ENCODE measurements around the gene IPO8.

IPO8 gene

GRCh38 chr12:30617346-30618016 lies 78.2 kb downstream of the IPO8 start:
- Histone ChIP-seq H2AFZ (ENCODE audit: low read length) (no peak overlapping the region), H4K20me1 (ENCODE audit: insufficient read depth, low read length, poor library complexity, severe bottlenecking) (no peaks in the 10 kb centered on the region), H3K4me1 (ENCODE audit: insufficient read depth, low read length, poor library complexity, severe bottlenecking) (no peaks in the 10 kb centered on the region), H3K4me3 (ENCODE audit: low read length, poor library complexity, severe bottlenecking) (no peak overlapping the region), H3K9ac (ENCODE audit: low read depth, low read length, poor library complexity, severe bottlenecking) (no peak overlapping the region), H3K9me3 (ENCODE audit: insufficient read depth, low read depth, low read length) (no peaks in the 10 kb centered on the region), H3K79me2 (ENCODE audit: insufficient read depth, low read length) (no peaks in the 10 kb centered on the region), H3F3A (ENCODE audit: low read depth) (no peaks in the 10 kb centered on the region), H3K4me2 (ENCODE audit: low read depth, low read length, poor library complexity, severe bottlenecking) (no peak overlapping the region), H3K27me3 (ENCODE audit: insufficient read depth, low read length, poor library complexity, severe bottlenecking) (no peaks in the 10 kb centered on the region), H3K9me2 (replicated peaks; ENCODE audit: low read depth, low read length) (no peaks in the 10 kb centered on the region), H3K36me3 (ENCODE audit: insufficient read depth, low read length) (no peaks in the 10 kb centered on the region)
- TF ChIP-seq CTCF (conservative IDR thresholded peaks at IDR 0.05; ENCODE audit: low read length) (no peak), EZH2phosphoT487 (IDR thresholded peaks at IDR 0.05; ENCODE audit: borderline replicate concordance) (no peak)

GRCh38 chr12:30614031-30614430 lies 81.6 kb downstream of the IPO8 start:
- Histone ChIP-seq H3K9me2 (replicated peaks; ENCODE audit: low read depth, low read length) (no peaks in the 10 kb centered on the region), H3K9me3 (ENCODE audit: insufficient read depth, low read depth, low read length) (no peaks in the 10 kb centered on the region), H3K4me3 (ENCODE audit: low read length, poor library complexity, severe bottlenecking) (no peak overlapping the region), H3K36me3 (ENCODE audit: insufficient read depth, low read length) (no peaks in the 10 kb centered on the region), H3K79me2 (ENCODE audit: insufficient read depth, low read length) (no peaks in the 10 kb centered on the region), H3K27me3 (ENCODE audit: insufficient read depth, low read length, poor library complexity, severe bottlenecking) (no peaks in the 10 kb centered on the region), H4K20me1 (ENCODE audit: insufficient read depth, low read length, poor library complexity, severe bottlenecking) (no peaks in the 10 kb centered on the region), H2AFZ (ENCODE audit: low read length) (no peak overlapping the region), H3F3A (ENCODE audit: low read depth) (no peaks in the 10 kb centered on the region), H3K4me2 (ENCODE audit: low read depth, low read length, poor library complexity, severe bottlenecking) (no peak overlapping the region), H3K9ac (ENCODE audit: low read depth, low read length, poor library complexity, severe bottlenecking) (no peak overlapping the region), H3K4me1 (ENCODE audit: insufficient read depth, low read length, poor library complexity, severe bottlenecking) (no peaks in the 10 kb centered on the region)
- no peak for TF ChIP-seq EZH2phosphoT487 (IDR thresholded peaks at IDR 0.05; ENCODE audit: borderline replicate concordance)
- TF ChIP-seq CTCF (conservative IDR thresholded peaks at IDR 0.05; ENCODE audit: low read length): no peak

- TF ChIP-seq EZH2phosphoT487 (IDR thresholded peaks at IDR 0.05; ENCODE audit: borderline replicate concordance): no peak
- TF ChIP-seq CTCF (conservative IDR thresholded peaks at IDR 0.05; ENCODE audit: low read length): no peak
- H3K9me2 ChIP-seq (replicated peaks; ENCODE audit: low read depth, low read length): no peaks in the 10 kb centered on the region
- no peaks in the 10 kb centered on the region for H3K36me3 ChIP-seq (ENCODE audit: insufficient read depth, low read length)
- H2AFZ ChIP-seq (ENCODE audit: low read length): no peak overlapping the region
- H4K20me1 ChIP-seq (ENCODE audit: insufficient read depth, low read length, poor library complexity, severe bottlenecking): no peaks in the 10 kb centered on the region
- no peaks in the 10 kb centered on the region for H3K79me2 ChIP-seq (ENCODE audit: insufficient read depth, low read length)
- no peaks in the 10 kb centered on the region for H3K9me3 ChIP-seq (ENCODE audit: insufficient read depth, low read depth, low read length)
- no peaks in the 10 kb centered on the region for H3K27me3 ChIP-seq (ENCODE audit: insufficient read depth, low read length, poor library complexity, severe bottlenecking)
- no peak overlapping the region for H3K9ac ChIP-seq (ENCODE audit: low read depth, low read length, poor library complexity, severe bottlenecking)
- H3K4me1 ChIP-seq (ENCODE audit: insufficient read depth, low read length, poor library complexity, severe bottlenecking): no peaks in the 10 kb centered on the region
- H3F3A ChIP-seq (ENCODE audit: low read depth): no peaks in the 10 kb centered on the region
- H3K4me3 ChIP-seq (ENCODE audit: low read length, poor library complexity, severe bottlenecking): no peak overlapping the region
- H3K4me2 ChIP-seq (ENCODE audit: low read depth, low read length, poor library complexity, severe bottlenecking): no peak overlapping the region
Measured at GRCh38 chr12:30613119-30613830, 82.4 kb downstream of the IPO8 start.
